Gastroesophageal sphincter (tissue), 4 donors: ENCODE data around the gene TRIM32. TPM values are rescaled to one million over a fixed set of nuclear protein-coding genes. Genes with fewer than 3 reads are reported as not detected.
A peak's percentile ranks its signal among the peaks of the same experiment; 100 is the strongest.

Experiments used
- ATAC-seq: fragments of 150-250 bp; one replicate; pipeline ENCODE4 v1.9.1; 2016; ENCODE audit warnings: mild to moderate bottlenecking, moderate library complexity
- H3K27ac ChIP-seq, 4 donors: fragments of 200-600 bp; sonication (generic) in 3 of 4; 1 replicate in 3 of 4; 2 replicates in 1 of 4; pipeline ENCODE4 v1.5.1; 2016 to 2019
- H3K27me3 ChIP-seq: fragments of 200-600 bp; sonication (generic); one replicate; pipeline ENCODE4 v1.5.1; 2019
- H3K36me3 ChIP-seq, 2 donors: fragments of 200-600 bp; sonication (generic); one replicate each; pipeline ENCODE4 v1.5.1; 2019; ENCODE audit warnings: control low read depth in 1 of 2
- H3K4me1 ChIP-seq, 3 donors: fragments of 200-600 bp; sonication (generic); 1 replicate in 2 of 3; 2 replicates in 1 of 3; pipeline ENCODE4 v1.5.1; 2016 to 2019; ENCODE audit warnings: control low read depth in 2 of 3
- H3K4me3 ChIP-seq, 2 donors: fragments of 200-600 bp; sonication (generic); one replicate each; pipeline ENCODE4 v1.5.1; 2019; ENCODE audit warnings: mild to moderate bottlenecking in 1 of 2, moderate library complexity in 1 of 2
- H3K9me3 ChIP-seq, 3 donors: fragments of 200-600 bp; sonication (generic); one replicate each; pipeline ENCODE4 v1.5.1; 2017 to 2019; ENCODE audit warnings: control low read depth in 2 of 3
- EP300 ChIP-seq: sonication (generic); formaldehyde crosslinking; IDR thresholded peaks from one replicate; pipeline ENCODE4 v1.6.1; 2017; ENCODE audit warnings: antibody characterized with exemption, mild to moderate bottlenecking
- POLR2A ChIP-seq, 2 donors: fragments of 450-650 bp; IDR thresholded peaks; one replicate each; pipeline ENCODE4 v1.6.1; 2017; ENCODE audit warnings: antibody characterized with exemption in 2 of 2, mild to moderate bottlenecking in 2 of 2, moderate library complexity in 1 of 2
- POLR2AphosphoS5 ChIP-seq: sonication (generic); formaldehyde crosslinking; IDR thresholded peaks from one replicate; pipeline ENCODE4 v1.6.1; 2017; ENCODE audit warnings: antibody characterized with exemption
- WGBS, 2 donors: methylation state at CpG; one replicate each; pipeline ENCODE4 v1.1.5; 2018; ENCODE audit warnings: low coverage in 1 of 2; 5-methylcytosine and 5-hydroxymethylcytosine counted together
- total RNA-seq, 4 donors: library from RNA; depleted of rRNA; stranded (reverse); fragments of >200 nt; gene quantifications; one replicate each; pipeline ENCODE4 v1.1.0, GENCODE V29; 2016
- TF ChIP-seq, protein P1 (sequence below), 4 experiments: fragments of 200-600 bp in 2 of 4; fragments of 450-650 bp in 2 of 4; sonication (generic) in 1 of 4; IDR thresholded peaks; one replicate each; pipeline ENCODE4 v1.5.1; 2017 to 2019; ENCODE audit warnings: antibody characterized with exemption in 4 of 4, mild to moderate bottlenecking in 2 of 4, moderate library complexity in 2 of 4

The TRIM32 gene
- total RNA-seq, 4 donors from 2014 or later, result 18.5 to 25.7 (median 23.1) TPM

DNA sequence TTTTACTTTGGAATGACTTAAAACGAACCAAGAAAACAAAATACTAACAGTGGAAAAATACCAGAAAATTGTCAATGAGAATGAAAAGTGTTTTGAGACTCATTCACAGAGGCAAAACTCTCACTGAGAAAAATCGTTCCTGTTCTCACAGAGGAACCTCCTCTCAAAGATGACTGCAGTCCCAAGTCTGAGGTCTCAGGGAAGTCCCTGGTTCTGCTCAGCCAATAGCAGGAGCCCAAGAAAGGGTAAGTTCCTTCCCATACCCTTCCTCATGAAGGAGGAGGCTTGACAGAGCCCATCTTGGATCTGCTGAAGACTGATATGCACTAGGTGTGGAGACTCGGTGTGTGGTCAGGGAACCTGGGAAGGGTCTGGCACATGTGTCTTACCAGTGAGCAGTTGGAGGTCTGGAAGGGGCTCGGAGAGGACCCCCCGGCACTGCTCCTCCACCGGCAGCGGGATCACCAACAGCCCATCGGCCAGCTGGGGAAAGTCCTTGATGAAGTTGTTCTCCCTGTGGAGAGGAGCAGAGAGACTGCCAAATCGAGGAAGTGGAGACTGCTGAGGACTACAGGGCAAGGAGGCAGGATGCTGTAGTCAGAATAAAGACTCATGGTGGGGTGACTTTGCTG is 46.0 kb downstream of the TRIM32 start:
- Histone ChIP-seq H3K36me3 (no peaks in the 10 kb centered on the region), H3K27me3 (no peaks in the 10 kb centered on the region), H3K27ac (no peak overlapping the region), H3K4me3 (no peak overlapping the region), H3K4me1 (no peaks in the 10 kb centered on the region), H3K9me3 (no peaks in the 10 kb centered on the region)
- TF ChIP-seq EP300, result no peak
- TF ChIP-seq, protein P1, sequence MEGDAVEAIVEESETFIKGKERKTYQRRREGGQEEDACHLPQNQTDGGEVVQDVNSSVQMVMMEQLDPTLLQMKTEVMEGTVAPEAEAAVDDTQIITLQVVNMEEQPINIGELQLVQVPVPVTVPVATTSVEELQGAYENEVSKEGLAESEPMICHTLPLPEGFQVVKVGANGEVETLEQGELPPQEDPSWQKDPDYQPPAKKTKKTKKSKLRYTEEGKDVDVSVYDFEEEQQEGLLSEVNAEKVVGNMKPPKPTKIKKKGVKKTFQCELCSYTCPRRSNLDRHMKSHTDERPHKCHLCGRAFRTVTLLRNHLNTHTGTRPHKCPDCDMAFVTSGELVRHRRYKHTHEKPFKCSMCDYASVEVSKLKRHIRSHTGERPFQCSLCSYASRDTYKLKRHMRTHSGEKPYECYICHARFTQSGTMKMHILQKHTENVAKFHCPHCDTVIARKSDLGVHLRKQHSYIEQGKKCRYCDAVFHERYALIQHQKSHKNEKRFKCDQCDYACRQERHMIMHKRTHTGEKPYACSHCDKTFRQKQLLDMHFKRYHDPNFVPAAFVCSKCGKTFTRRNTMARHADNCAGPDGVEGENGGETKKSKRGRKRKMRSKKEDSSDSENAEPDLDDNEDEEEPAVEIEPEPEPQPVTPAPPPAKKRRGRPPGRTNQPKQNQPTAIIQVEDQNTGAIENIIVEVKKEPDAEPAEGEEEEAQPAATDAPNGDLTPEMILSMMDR (IDR thresholded peaks at IDR 0.05), result no peak
- TF ChIP-seq POLR2AphosphoS5, result no peak
- no peak for TF ChIP-seq POLR2A (IDR thresholded peaks at IDR 0.05)
- 60 to 64% methylated on average over 1 to 7 of the region's 9 CpGs for WGBS, 2 donors
- no peak for ATAC-seq

DNA sequence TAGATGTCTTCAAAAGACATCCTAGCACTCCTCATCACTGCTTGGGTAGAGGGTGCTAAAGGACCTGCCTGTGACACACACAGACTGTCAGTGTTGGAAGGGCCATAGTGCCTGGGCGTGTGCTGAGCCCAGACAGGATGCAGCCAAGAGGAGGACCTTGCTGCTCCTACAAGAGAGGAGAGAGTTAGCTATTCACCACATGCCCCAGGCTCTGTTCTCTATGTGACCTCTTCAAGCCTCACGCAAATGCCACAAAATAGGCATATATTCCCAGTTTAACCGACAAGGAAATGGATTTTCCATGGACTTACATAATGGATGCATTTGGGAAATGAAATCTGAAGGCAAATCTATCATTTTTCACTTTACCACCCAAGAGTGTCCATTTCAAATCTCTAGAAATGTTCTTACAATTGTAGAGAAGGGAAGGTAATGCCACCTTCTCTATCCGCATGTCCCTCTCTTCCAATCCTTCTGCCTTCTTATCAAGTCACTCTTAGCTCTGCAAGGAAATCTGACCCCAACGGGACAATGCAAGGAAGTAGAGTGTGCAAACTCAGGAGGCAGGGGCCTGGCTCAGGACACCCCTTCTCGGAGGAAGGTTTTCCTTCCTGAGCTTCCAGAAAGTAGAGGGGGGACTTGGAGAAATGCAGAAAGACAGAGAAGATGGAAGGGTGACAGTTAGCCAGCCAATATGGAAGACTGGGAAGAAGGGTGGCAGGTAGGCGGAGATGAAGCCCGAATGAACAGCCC is 49.5 kb downstream of the TRIM32 start:
- WGBS, 2 donors, result 63 to 93% methylated on average over 3 to 6 of the region's 8 CpGs
- Histone ChIP-seq H3K27ac (no peak overlapping the region), H3K4me1 (no peaks in the 10 kb centered on the region), H3K36me3 (no peaks in the 10 kb centered on the region), H3K9me3 (no peaks in the 10 kb centered on the region), H3K27me3 (no peaks in the 10 kb centered on the region), H3K4me3 (no peak overlapping the region)
- ATAC-seq, result no peak
- TF ChIP-seq, protein P1 (IDR thresholded peaks at IDR 0.05), result no peak
- no peak for TF ChIP-seq POLR2A (IDR thresholded peaks at IDR 0.05)
- no peak for TF ChIP-seq EP300
- no peak for TF ChIP-seq POLR2AphosphoS5

DNA sequence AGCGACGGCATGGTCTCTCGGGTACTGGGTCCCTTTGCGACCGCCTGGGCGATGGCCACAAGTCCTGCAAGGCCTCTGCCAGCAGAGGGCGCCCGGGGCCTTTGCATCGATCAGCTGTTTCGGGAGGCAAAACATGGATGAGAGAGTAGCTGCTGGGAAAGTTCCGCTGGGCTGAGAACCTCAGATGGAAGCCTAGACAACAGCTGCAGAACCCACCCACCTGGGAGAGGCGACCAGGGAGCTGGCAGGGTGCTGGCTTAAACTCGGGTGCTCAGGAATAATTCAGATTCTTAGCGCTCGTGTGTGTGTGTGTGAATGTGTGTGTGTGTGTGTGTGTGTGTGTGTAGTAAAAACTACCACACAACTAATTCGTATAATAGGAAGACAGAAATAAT is 50.0 kb downstream of the TRIM32 start:
- H3K4me1 ChIP-seq, result no peaks in the 10 kb centered on the region
- no peaks in the 10 kb centered on the region for H3K27me3 ChIP-seq
- no peak overlapping the region for H3K4me3 ChIP-seq
- H3K9me3 ChIP-seq, result no peaks in the 10 kb centered on the region
- no peak for ATAC-seq
- no peak for TF ChIP-seq POLR2A (IDR thresholded peaks at IDR 0.05)
- TF ChIP-seq EP300, result no peak
- TF ChIP-seq POLR2AphosphoS5, result no peak
- TF ChIP-seq, protein P1 (IDR thresholded peaks at IDR 0.05), result peak; percentile 42 to 86 (median 56)
- no peak overlapping the region for H3K27ac ChIP-seq
- WGBS, 2 donors, result 15 to 37% methylated on average over 5 to 13 of the region's 16 CpGs
- no peaks in the 10 kb centered on the region for H3K36me3 ChIP-seq

DNA sequence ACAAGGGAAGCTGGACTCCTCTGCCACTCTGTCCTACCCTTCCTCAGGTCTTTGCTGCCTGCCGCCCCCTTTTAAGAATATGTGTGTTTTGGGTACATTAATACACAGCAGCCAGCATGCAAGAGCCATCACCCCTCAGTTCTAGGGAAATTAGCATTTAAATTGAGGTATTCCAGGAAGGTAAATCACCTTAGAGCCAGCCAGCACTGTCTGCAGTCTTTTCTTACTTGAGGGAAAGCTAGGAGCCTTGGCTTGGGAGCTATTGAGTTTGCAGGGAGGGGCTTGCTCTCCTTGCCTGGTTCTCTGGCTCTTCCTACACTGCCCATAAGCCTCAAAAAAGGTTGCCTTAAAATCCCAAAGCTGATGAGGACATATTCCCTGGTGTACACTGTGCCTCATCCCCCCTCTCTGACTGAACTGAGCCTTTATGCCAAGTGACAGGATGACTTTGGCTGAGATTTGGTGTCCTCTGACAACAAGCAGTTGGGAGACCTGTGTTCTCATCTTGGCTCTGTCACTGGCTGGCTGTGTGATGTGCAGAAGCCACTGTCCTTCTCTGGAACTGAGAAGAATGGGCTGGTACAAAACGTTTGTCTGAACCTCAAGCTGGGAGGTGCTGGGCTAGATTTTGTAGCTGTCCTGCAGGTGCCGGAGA is 54.1 kb downstream of the TRIM32 start:
- no peak for TF ChIP-seq POLR2A (IDR thresholded peaks at IDR 0.05)
- TF ChIP-seq, protein P1 (IDR thresholded peaks at IDR 0.05), result no peak
- TF ChIP-seq POLR2AphosphoS5, result no peak
- TF ChIP-seq EP300, result no peak
- Histone ChIP-seq H3K4me1 (no peaks in the 10 kb centered on the region), H3K27me3 (no peaks in the 10 kb centered on the region), H3K27ac (no peak overlapping the region), H3K4me3 (no peak overlapping the region), H3K36me3 (no peaks in the 10 kb centered on the region), H3K9me3 (no peaks in the 10 kb centered on the region)
- WGBS, 2 donors, result 20 to 51% methylated on average over 1 to 2 of the region's 3 CpGs
- no peak for ATAC-seq
